Ureter (tissue), 1 donor: Measurements from ENCODE around the gene STAC. TPM values are rescaled to one million over a fixed set of nuclear protein-coding genes. Genes with fewer than 3 reads are reported as not detected.
"Not testable (repeated sequence)": the region's sequence is repeated elsewhere in the genome, so short reads cannot be mapped to it uniquely, and the experiment has no call there.

Experiments
- DNase-seq: peaks from one replicate; pipeline ENCODE4 v3.0.0-alpha.2; 2020; ENCODE audit warnings: low spot score
- total RNA-seq: library from RNA; stranded (reverse); gene quantifications from one replicate; pipeline ENCODE4 v1.2.4, GENCODE V29; 2023
- donor health status: DM: yes; HTN: yes; CAD: no.

Gene STAC
- total RNA-seq, 1 donor from 2014 or later = 20.4 TPM

DNA sequence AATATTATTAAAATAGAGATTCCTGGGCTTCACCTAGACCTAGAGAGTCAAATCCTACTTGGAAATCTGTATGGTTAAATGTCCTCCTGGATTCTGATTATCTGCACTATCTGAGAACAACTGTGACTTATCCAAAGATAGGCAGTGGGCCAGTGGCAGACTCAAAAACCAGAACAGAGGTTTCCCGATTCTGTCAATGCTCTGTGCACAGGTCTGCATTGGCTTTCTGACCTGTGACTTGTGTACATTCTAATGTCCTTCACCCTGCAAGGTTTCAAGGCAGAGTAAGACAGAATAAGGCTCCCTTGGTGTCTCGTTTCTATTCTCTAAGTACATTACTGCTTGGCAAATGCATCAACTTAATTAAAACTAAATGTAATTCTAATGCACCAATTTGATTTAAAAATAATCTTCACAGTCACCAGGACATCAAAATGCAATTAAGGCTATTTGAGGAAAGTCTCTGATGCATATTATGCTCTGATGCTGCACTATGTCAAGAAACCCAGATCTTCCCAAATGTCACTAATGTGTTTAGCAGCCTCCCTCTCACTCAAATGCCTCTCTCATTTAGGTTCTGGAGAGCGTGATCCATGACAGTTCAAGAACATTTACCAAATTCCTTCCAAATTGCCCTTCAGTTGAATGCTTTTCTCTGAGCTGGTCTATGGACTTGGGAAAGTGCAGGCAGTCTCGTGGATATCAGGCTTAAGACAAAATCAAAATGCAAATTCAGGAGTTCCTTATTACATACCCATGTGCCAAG lies 140.1 kb downstream of the STAC start:
- no peak for DNase-seq

DNA sequence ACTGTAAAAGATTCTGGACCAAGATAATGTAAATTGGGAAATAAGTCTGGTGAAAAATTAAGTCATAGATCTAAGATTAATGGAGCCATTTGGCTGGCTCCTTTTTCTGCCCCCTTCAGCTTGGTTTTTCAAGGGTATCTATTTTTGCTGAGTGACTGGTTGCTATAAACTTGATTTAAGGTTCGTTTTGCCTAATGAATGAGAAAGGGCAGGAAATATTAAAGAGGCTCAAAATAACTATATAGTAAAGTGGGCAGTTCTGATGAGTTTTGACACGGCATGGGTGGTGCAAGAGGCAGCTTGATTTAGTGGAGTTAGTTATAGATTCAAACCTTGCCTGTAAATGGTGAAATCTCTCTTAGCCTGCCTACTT lies 140.7 kb downstream of the STAC start:
- no peak for DNase-seq

DNA sequence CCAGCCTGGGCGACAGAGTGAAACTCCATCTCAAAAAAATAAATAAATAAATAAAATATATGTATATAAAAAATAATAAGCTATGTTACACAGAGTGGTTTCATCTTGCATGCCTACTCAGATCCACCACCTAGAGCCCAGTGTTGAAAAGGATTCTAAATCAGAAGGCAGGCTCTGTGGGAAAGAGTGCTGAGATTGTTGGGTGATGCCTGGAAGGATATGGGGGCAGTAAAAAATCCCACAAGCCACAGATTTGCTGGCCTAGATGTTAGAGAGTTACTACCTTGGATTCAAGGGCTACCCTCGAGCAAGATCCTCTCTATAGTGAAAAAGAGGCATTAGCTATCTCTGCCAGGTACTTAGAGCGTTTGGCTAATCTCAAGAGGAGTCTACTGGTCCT lies 144.3 kb downstream of the STAC start:
- DNase-seq = no peak

- no peak for DNase-seq
These were observed 145.0 kb downstream of the STAC start for GRCh38 chr3:36525115-36525801.

- no peak for DNase-seq
These were observed 157.9 kb downstream of the STAC start for GRCh38 chr3:36538136-36538749.

- no peak for DNase-seq
These were observed 160.7 kb downstream of the STAC start for GRCh38 chr3:36540888-36541518.

GRCh38 chr3:36542186-36542585 lies 161.9 kb downstream of the STAC start:
- DNase-seq = no peak

DNA sequence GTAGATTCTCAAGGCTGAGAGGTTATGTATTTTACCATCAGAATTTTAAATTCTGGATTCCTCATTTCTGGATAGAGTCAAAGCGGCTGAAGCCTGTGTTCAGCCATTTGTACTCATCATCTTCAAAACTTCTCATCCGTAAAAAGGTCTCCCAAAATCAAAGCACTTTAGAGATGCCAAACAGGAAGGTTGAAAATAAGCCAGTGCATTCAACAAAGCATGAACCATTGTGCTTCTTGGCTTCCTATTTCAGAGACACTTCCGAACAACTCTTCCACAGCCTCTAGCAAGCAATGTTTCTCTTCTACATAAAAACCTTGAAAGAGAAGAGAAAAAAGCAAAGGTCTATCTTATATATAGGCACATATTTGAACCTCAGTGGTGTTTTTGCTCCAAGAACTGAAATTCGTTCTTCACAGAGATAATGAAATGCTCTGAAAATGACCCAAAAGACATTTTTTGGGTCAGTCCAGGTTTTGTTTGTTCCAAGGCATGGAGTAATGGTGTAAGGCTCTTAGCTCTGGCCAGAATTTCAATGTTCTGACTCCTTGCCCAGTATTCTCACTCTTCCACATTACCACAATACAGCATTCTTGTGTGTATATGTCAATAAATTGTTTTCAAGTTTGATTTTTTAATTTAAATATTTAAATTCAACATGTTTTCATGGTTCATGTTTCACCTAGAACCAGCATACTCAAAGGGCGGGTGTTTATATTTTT lies 163.1 kb downstream of the STAC start:
- no peak for DNase-seq

DNA sequence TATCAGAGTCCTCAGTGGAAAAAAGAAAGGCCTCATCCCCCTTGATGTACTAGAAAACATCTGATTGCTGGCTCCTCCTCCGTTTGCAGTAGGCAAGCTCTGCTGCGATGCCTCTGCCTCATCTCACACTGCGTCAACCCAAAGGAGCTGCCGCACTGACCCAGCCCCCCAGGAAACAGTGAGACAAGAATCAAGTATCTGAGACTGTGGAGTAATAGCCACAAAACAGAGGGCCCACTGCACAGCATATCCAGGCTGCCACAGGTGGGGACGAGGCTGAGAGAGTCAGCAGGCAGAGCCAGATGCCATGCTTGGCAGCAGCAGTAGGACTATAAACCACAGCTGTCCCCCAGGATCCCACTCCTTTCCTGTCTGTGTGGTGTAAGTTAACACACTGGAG lies 165.9 kb downstream of the STAC start:
- no peak for DNase-seq

- DNase-seq = no peak
These were observed 168.4 kb downstream of the STAC start for GRCh38 chr3:36548712-36549111.

GRCh38 chr3:36557021-36557707 lies 176.9 kb downstream of the STAC start:
- peak; percentile 45 for DNase-seq

DNA sequence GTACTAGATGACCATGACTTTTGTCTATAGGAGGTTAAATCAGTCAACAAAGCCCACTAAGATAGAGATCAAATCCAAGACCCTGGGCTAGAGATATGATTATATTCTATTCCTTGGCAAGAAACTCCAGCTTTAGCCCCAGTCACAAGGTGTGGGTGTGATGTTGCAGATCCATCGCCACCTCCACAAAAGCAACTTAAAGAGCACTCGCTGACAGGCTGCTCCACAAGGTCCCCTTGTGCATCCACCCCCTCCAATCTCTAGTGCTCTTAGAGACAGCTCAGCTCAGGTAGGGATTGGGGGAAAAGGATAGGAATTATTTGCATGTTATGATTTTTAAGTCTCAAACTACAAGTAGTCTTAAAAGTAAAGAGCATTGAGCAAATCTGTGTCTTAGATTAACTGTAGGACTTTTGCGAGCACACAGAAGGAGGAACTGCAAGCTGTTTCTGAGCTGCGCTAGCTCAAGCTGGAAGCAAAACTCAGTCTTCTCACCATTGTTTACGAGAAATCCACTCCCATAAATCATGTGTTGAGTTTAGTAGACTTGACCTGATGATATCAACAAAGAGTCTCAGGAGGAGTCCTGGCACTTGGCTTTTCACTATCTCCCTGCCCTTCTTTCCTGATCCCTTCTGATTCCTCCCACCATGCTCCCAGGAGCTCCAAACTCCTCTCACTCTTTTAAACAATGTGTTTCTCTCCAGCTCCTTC lies 177.6 kb downstream of the STAC start:
- no peak for DNase-seq

DNA sequence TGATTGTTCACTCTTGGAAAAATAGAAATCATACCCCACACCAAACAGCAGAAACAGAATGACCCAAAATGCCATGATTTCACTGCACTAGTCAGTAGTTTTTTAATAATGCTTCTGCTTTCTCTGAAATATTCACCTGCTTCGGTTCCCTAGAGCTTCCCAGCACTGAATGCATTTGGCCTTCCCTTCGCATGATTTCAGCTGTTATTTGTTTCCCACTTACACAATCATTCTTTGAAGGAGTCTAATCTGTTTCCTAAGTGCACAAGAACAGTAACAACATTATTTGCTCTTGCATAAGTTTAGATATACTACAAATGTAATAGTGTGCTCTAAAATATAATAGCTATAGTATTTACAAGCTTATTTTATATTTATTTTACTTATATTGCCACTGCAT lies 178.7 kb downstream of the STAC start:
- DNase-seq = no peak

DNA sequence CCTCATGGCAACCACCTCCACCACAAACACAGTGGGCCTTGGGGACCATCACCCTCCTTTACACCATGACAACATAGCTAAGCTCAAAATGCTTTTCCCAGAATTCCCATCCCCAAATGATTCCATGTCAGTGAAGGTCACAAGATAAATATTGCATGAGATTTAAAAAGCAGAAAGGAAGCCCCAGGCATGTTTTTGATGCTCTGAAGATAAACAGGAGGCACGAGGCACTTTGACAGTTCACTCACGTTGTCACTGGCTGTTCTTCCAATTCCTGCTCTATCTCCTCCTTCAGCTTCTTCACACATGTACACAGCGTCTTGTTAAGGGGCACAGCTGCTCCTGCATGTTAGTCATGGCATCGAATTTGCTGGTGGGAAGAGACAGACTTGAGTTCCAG lies 180.4 kb downstream of the STAC start:
- DNase-seq = no peak

DNA sequence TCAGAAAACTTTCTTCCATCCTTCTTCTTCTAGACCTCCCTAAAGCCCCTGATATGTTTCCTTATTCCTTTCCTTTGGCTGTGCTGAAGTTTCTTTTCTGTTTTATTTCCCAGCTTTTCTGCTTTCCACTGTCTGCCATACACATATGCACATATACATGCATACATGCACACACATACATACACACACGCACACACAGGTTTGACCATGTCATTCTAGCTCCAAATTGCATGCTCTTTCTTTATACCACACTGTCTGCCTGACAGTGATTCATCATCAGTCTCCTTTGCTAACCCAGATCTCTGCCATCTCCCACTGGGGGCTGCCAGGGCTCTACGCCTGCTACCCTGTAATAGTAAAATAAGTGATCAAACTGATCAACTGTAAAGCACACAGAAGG lies 181.3 kb downstream of the STAC start:
- no peak for DNase-seq

GRCh38 chr3:36562945-36563344 lies 182.6 kb downstream of the STAC start:
- DNase-seq = no peak

- DNase-seq = no peak
These were observed 194.9 kb downstream of the STAC start for GRCh38 chr3:36575241-36575640.

DNA sequence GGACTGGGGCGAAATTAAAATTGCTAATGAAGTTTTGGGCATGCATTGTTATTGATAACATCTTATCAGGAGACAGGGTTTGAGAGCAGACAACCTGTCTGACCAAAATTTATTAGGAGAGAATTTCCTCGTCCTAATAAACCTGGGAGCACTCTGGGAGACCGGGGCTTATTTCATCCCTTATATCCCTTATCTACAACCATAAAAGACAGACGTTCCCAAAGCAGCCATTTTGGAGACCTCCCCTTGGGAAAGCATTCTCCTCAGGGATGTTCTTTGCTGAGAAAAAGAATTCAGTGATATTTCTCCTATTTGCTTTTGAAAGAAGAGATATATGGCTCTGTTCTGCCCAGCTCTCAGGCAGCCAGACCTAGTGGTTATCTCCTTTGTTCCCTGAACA lies 198.1 kb downstream of the STAC start:
- DNase-seq = not testable (repeated sequence)

DNA sequence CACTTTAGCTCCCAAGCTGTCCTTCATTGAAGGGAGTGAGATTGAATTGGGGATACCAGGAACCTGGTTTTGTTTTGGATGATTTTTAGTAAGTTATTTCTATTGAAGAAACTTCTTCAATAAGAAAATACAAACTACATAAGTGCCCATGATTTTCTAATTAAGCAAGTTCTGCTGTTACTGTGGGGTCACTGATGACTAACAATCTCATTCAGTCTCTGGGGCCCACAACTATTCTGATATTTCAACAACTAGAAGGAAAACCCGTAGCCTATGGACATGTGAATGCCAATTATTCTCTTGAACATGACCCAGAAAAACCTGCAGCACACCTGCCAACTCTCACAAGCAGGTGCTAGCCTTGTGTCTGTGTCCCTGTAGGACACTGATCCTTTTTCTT lies 199.4 kb downstream of the STAC start:
- no peak for DNase-seq

DNA sequence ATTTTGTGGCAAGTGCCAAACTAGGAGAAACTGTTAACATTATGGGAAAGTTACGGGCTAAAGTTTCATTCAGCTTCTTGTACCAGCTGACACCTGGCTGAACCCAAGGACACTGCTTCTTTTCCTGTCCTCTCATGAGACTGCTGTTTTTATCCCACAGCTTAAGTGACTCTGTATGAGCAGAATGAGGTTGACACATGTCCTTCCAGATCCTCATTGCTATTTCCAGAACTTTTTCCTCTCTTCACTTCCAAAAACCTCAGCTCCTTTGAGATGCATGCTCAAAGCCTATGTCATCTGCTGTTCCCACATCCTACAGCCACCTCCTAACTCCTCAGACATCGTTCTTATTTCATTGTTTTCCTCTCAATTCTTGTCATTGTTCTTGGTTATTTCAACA lies 200.4 kb downstream of the STAC start:
- DNase-seq = no peak

DNA sequence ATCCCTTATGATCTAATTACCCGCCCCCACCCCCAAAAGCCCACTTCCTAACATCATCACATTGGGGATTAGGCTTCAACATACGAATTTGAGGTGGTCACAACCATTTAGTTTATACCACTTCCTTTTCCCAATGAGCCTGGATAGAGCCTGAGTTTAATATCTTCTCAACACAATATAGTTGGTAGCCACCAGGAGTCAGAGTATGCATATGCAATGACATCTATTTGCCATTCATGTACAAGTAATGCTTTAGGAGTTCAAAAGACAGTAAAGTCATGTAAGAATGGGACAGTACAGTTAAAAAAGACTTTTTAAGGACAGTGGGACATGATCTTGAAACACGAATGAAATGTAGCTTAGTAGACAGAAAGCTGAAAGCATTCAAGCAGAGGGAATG lies 211.7 kb downstream of the STAC start:
- DNase-seq = no peak
